Vagina (tissue), 2 donors: ENCODE measurements around the gene FGA. TPM values are rescaled to one million over a fixed set of nuclear protein-coding genes. Genes with fewer than 3 reads are reported as not detected.
"Not testable (repeated sequence)": the region's sequence is repeated elsewhere in the genome, so short reads cannot be mapped to it uniquely, and the experiment has no call there.

Experiments used
- DNase-seq, 2 donors: peaks; one replicate each; pipeline ENCODE4 v3.0.0-alpha.2; 2017; ENCODE audit errors: extremely low spot score in 2 of 2
- H3K27ac ChIP-seq: fragments of 200-600 bp; sonication (generic); one replicate; pipeline ENCODE4 v1.5.1; 2019
- H3K27me3 ChIP-seq: fragments of 200-600 bp; sonication (generic); one replicate; pipeline ENCODE4 v1.5.1; 2019
- H3K36me3 ChIP-seq, 2 donors: fragments of 200-600 bp; sonication (generic); one replicate each; pipeline ENCODE4 v1.5.1; 2017 to 2019
- H3K4me1 ChIP-seq: fragments of 200-600 bp; sonication (generic); one replicate; pipeline ENCODE4 v1.5.1; 2019
- H3K4me3 ChIP-seq, 2 donors: fragments of 200-600 bp; sonication (generic); 1 replicate in 1 of 2; 2 replicates in 1 of 2; pipeline ENCODE4 v1.5.1; 2016 to 2019
- H3K9me3 ChIP-seq: fragments of 200-600 bp; sonication (generic); one replicate; pipeline ENCODE4 v1.5.1; 2019
- POLR2A ChIP-seq, 2 donors: fragments of 450-650 bp; IDR thresholded peaks; one replicate each; pipeline ENCODE4 v1.6.1; 2017; ENCODE audit warnings: antibody characterized with exemption in 2 of 2, mild to moderate bottlenecking in 2 of 2, moderate library complexity in 2 of 2
- POLR2AphosphoS5 ChIP-seq, 2 donors: sonication (generic); formaldehyde crosslinking; IDR thresholded peaks; one replicate each; pipeline ENCODE4 v1.9.0; 2017; ENCODE audit warnings: antibody characterized with exemption in 2 of 2, mild to moderate bottlenecking in 2 of 2, low read depth in 1 of 2; ENCODE audit not compliant: insufficient read depth in 1 of 2
- intact Hi-C: fragments of 100-400 bp; cut with DNase I; formaldehyde crosslinking; loops from one replicate; pipeline ENCODE4 v1.15.1; 2023
- total RNA-seq: library from RNA; depleted of rRNA; stranded (reverse); fragments of >200 nt; gene quantifications from one replicate; pipeline ENCODE4 v1.2.3, GENCODE V29; 2016
- TF ChIP-seq, protein P1 (sequence below), 3 experiments: fragments of 450-650 bp in 2 of 3; fragments of 200-600 bp in 1 of 3; sonication (generic) in 1 of 3; IDR thresholded peaks; one replicate each; pipeline ENCODE4 v1.5.1; 2017 to 2019; ENCODE audit warnings: antibody characterized with exemption in 3 of 3, mild to moderate bottlenecking in 2 of 3, moderate library complexity in 2 of 3

FGA gene
- total RNA-seq, 1 donor from 2014 or later = not detected

DNA sequence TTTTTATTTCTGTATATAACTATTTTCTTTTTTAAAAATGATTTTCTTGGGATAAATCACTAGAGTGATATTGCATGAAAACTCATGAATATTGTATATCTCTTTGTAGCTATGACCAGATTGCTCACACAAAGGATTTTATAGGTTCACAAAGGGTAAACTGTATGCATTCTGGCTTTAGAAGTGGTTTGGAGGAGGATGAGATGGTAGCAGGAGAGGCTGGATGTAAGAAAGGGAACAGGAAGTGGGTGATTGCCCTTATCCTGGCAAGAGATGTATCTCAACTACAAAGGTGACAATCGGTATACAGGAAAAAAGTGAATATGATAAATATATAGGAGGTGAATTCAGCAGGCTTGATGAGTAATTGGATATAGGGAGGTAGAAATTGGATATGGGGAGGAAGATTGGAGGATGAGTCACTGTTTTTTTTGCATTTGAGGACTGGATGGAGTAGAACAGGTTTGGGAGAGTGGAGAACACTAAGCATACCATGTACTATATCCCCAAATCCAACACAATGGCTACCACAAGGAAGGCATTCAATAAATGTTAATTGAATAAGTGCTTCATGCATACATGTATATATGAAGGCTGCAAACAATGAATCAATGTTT is 12.0 kb upstream of the FGA start:
- no peaks in the 10 kb centered on the region for H3K27me3 ChIP-seq
- H3K9me3 ChIP-seq = no peaks in the 10 kb centered on the region
- H3K4me3 ChIP-seq = no peak overlapping the region
- H3K27ac ChIP-seq = no peak overlapping the region
- intact Hi-C loops = no loop called here
- no peaks in the 10 kb centered on the region for H3K36me3 ChIP-seq
- TF ChIP-seq, protein P1, sequence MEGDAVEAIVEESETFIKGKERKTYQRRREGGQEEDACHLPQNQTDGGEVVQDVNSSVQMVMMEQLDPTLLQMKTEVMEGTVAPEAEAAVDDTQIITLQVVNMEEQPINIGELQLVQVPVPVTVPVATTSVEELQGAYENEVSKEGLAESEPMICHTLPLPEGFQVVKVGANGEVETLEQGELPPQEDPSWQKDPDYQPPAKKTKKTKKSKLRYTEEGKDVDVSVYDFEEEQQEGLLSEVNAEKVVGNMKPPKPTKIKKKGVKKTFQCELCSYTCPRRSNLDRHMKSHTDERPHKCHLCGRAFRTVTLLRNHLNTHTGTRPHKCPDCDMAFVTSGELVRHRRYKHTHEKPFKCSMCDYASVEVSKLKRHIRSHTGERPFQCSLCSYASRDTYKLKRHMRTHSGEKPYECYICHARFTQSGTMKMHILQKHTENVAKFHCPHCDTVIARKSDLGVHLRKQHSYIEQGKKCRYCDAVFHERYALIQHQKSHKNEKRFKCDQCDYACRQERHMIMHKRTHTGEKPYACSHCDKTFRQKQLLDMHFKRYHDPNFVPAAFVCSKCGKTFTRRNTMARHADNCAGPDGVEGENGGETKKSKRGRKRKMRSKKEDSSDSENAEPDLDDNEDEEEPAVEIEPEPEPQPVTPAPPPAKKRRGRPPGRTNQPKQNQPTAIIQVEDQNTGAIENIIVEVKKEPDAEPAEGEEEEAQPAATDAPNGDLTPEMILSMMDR (IDR thresholded peaks at IDR 0.05) = no peak
- TF ChIP-seq POLR2AphosphoS5 (IDR thresholded peaks at IDR 0.05; ENCODE audit: insufficient read depth in 1 of 2, low read depth in 1 of 2) = no peak
- no peak for TF ChIP-seq POLR2A (IDR thresholded peaks at IDR 0.05)
- no peaks in the 10 kb centered on the region for H3K4me1 ChIP-seq
- DNase-seq = no peak

DNA sequence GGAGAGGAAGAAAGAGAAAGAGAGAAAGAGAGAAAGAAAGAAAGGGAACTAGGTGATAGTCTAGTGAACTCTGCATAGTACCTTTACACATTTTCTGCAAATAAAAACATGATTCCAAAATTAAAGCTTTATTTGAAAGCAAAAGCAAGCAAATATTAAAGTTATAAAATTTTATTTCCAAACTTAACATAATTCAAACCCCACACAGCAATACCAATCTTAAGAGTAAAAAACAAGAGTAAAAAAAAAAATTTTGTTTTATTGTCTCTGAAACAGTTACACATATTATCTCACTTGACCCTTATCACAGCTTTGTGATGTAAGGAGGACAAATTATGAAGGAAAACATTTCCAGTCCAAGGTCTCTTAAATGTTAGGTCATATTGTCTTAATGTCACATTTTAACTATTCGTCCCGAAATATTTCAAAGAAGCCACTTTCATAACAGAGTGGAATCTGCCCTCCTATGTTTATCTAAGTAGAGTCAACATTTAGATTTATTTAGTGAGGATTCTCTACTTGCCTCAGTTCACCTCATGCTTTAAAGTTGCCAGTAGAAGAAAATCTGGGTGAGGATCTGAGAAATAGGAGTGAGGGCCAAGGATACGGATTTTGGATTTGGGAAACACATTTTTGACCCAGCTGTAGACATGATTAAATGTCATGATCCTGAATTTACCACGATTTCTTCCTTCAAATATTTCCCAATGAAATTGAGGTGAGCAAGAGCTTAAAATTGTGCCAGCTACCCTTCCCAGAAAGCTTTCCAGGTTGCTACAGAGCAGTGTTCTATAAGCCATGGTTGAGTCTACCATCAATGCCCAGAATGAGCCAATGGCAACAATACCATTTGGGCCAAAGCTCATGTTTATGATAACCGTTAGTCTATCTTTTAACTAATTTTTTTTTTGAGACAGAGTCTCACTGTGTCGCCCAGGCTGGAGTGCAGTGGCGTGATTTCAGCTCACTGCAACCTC is 7.5 kb upstream of the FGA start:
- H3K27me3 ChIP-seq = no peaks in the 10 kb centered on the region
- TF ChIP-seq POLR2AphosphoS5 (IDR thresholded peaks at IDR 0.05; ENCODE audit: insufficient read depth in 1 of 2, low read depth in 1 of 2) = no peak
- no peak for TF ChIP-seq POLR2A (IDR thresholded peaks at IDR 0.05)
- TF ChIP-seq, protein P1 (IDR thresholded peaks at IDR 0.05) = no peak
- no peak overlapping the region for H3K27ac ChIP-seq
- intact Hi-C loops = no loop called here
- no peaks in the 10 kb centered on the region for H3K4me1 ChIP-seq
- H3K36me3 ChIP-seq = no peaks in the 10 kb centered on the region
- no peaks in the 10 kb centered on the region for H3K9me3 ChIP-seq
- H3K4me3 ChIP-seq = no peak overlapping the region
- DNase-seq = no peak

DNA sequence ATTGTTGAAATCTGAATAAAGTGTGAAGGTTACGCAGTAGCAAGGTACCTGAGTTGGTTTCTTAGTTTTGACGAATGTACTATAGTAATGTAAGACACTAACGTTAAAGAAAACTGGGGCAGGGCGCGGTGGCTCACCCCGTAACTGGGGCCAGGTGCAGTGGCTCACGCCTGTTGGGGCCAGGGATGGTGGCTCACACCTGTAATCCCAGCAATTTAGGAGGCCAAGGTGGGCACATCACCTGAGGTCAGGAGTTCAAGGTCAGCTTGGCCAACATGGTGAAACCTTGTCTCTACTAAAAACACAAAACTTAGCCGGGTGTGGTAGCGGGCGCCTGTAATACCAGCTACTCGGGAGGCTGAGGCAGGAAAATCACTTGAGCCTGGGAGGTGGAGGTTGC is 6.7 kb upstream of the FGA start:
- intact Hi-C loops, H3K4me1 ChIP-seq, H3K9me3 ChIP-seq, H3K36me3 ChIP-seq, H3K4me3 ChIP-seq, H3K27me3 ChIP-seq, DNase-seq, H3K27ac ChIP-seq: not testable (repeated sequence)

DNA sequence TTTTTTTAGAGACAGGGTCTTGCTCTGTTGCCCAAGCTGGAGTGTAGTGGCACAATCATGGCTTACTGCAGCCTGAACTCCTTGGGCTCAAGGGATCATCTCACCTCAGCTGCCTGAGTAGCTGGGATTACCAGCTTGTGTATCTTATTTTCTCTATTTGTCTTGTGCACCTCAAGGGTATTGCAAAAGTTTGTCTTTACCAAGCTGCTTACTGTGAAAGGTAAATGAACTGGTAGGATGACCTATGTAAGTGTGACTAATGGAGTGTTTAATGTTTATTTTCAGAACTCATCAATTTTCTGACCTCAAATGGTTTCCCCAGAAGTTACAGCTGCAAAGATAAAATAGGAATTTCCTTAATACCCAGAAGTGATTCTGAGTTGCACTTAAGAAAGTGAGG is 5.3 kb upstream of the FGA start:
- no peak overlapping the region for H3K27ac ChIP-seq
- H3K4me1 ChIP-seq = no peaks in the 10 kb centered on the region
- DNase-seq = no peak
- H3K9me3 ChIP-seq = no peaks in the 10 kb centered on the region
- H3K36me3 ChIP-seq = no peaks in the 10 kb centered on the region
- no peak for TF ChIP-seq POLR2A (IDR thresholded peaks at IDR 0.05)
- TF ChIP-seq, protein P1 (IDR thresholded peaks at IDR 0.05) = no peak
- TF ChIP-seq POLR2AphosphoS5 (IDR thresholded peaks at IDR 0.05; ENCODE audit: insufficient read depth in 1 of 2, low read depth in 1 of 2) = no peak
- H3K27me3 ChIP-seq = no peaks in the 10 kb centered on the region
- no peak overlapping the region for H3K4me3 ChIP-seq
- intact Hi-C loops = no loop called here

DNA sequence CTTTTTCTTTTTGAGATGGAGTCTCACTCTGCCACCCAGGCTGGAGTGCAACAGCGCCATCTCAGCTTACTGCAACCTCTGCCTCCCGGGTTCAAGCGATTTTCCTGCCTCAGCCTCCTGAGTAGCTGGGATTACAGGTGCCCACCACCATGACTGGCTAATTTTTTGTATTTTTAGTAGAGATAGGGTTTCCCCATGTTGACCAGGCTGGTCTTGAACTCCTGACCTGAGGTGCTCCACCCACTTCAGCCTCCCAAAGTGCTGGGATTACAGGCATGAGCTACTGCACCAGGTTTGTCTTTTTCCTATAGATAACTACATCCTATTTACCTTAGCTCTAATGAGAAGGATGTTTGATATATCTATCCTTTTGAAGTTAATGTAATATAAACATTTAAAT is 3.8 kb upstream of the FGA start:
- H3K27me3 ChIP-seq, intact Hi-C loops, DNase-seq, H3K4me1 ChIP-seq, H3K9me3 ChIP-seq, H3K36me3 ChIP-seq, H3K4me3 ChIP-seq, H3K27ac ChIP-seq: not testable (repeated sequence)

DNA sequence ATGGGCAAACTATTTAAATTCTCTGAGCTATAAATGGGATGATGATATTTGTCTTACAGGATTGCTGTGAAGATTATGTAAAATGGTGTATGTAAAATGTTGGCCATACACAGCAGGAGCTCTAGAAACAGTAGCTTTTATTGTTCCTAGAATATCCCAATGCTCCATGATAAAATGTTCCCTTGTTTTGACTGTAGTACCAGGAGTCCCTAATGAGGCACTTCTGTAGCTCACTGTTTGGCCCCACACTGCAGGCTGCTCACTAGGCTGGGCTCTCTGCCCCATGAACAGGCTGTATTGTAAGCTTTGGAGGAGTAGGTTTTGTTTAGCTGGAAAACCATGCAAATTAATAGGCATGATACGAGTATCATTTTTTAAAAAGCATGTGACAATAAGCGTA is 3.3 kb upstream of the FGA start:
- no peak overlapping the region for H3K4me3 ChIP-seq
- intact Hi-C loops = no loop called here
- no peaks in the 10 kb centered on the region for H3K27me3 ChIP-seq
- H3K36me3 ChIP-seq = no peaks in the 10 kb centered on the region
- DNase-seq = no peak
- no peaks in the 10 kb centered on the region for H3K4me1 ChIP-seq
- TF ChIP-seq, protein P1 (IDR thresholded peaks at IDR 0.05) = no peak
- no peak for TF ChIP-seq POLR2AphosphoS5 (IDR thresholded peaks at IDR 0.05; ENCODE audit: insufficient read depth in 1 of 2, low read depth in 1 of 2)
- TF ChIP-seq POLR2A (IDR thresholded peaks at IDR 0.05) = no peak
- no peak overlapping the region for H3K27ac ChIP-seq
- no peaks in the 10 kb centered on the region for H3K9me3 ChIP-seq
